Breast epithelium (tissue), 4 donors: ENCODE data around the gene BLOC1S3. TPM values are rescaled to one million over a fixed set of nuclear protein-coding genes. Genes with fewer than 3 reads are reported as not detected.

ENCODE experiments used
- DNase-seq, 2 donors: peaks; one replicate each; pipeline ENCODE4 v3.0.0-alpha.2; 2019; ENCODE audit warnings: low spot score in 2 of 2
- H3K27ac ChIP-seq, 2 donors: fragments of 200-600 bp; sonication (generic) in 1 of 2; one replicate each; pipeline ENCODE4 v1.5.1; 2016 to 2019; ENCODE audit warnings: mild to moderate bottlenecking in 1 of 2
- H3K27me3 ChIP-seq, 2 donors: fragments of 200-600 bp; sonication (generic) in 1 of 2; one replicate each; pipeline versions ENCODE4 v1.5.1 to v1.6.0; 2017 to 2019; ENCODE audit warnings: control low read depth in 1 of 2, mild to moderate bottlenecking in 1 of 2
- H3K36me3 ChIP-seq: fragments of 200-600 bp; one replicate; pipeline ENCODE4 v1.5.1; 2019
- H3K4me1 ChIP-seq, 2 donors: fragments of 200-600 bp; sonication (generic); one replicate each; pipeline ENCODE4 v1.5.1; 2016 to 2019; ENCODE audit warnings: control low read depth in 1 of 2
- H3K4me3 ChIP-seq, 3 donors: fragments of 200-600 bp; sonication (generic); 1 replicate in 2 of 3; 2 replicates in 1 of 3; pipeline ENCODE4 v1.5.1; 2016 to 2019; ENCODE audit warnings: mild to moderate bottlenecking in 3 of 3, moderate library complexity in 2 of 3
- H3K9me3 ChIP-seq, 2 donors: fragments of 200-600 bp; sonication (generic) in 1 of 2; one replicate each; pipeline ENCODE4 v1.5.1; 2016 to 2019; ENCODE audit warnings: control low read depth in 1 of 2
- CTCF ChIP-seq, 3 donors: fragments of 450-650 bp; IDR thresholded peaks; one replicate each; pipeline ENCODE4 v1.5.1; 2016 to 2017; ENCODE audit warnings: antibody characterized with exemption in 3 of 3, mild to moderate bottlenecking in 3 of 3, moderate library complexity in 3 of 3
- POLR2A ChIP-seq: fragments of 450-650 bp; IDR thresholded peaks from one replicate; pipeline ENCODE4 v1.6.1; 2016; ENCODE audit warnings: antibody characterized with exemption, mild to moderate bottlenecking, moderate library complexity
- POLR2AphosphoS5 ChIP-seq, 3 donors: sonication (generic); formaldehyde crosslinking; IDR thresholded peaks; one replicate each; pipeline ENCODE4 v1.6.1; 2017; ENCODE audit warnings: antibody characterized with exemption in 3 of 3
- intact Hi-C: fragments of 100-400 bp; cut with DNase I; formaldehyde crosslinking; loops from one replicate; pipeline ENCODE4 v1.15.1; 2023; ENCODE audit warnings: low total_unique reads
- total RNA-seq, 3 donors: library from RNA; depleted of rRNA; stranded (reverse); fragments of >200 nt; gene quantifications; one replicate each; pipeline ENCODE4 v1.1.0, GENCODE V29; 2016

BLOC1S3 gene
- total RNA-seq, 3 donors from 2014 or later = 10.2 to 13.0 (median 10.6) TPM

- Histone ChIP-seq H3K4me3 (peak overlapping the region; percentile 18 to 64 (median 46)), H3K27me3 (peaks cover 2 to 14% of the 10 kb centered on the region in 2 donors), H3K27ac (no peak overlapping the region), H3K36me3 (no peaks in the 10 kb centered on the region), H3K4me1 (peaks cover 19% of the 10 kb centered on the region in 2 donors), H3K9me3 (no peaks in the 10 kb centered on the region)
- TF ChIP-seq CTCF (IDR thresholded peaks at IDR 0.05) (no peak), POLR2AphosphoS5 (IDR thresholded peaks at IDR 0.05) (no peak), POLR2A (no peak)
- DNase-seq = no peak
- intact Hi-C loops = no loop called here
Observed at GRCh38 chr19:45154064-45154827, 24.3 kb upstream of the BLOC1S3 start.

DNA sequence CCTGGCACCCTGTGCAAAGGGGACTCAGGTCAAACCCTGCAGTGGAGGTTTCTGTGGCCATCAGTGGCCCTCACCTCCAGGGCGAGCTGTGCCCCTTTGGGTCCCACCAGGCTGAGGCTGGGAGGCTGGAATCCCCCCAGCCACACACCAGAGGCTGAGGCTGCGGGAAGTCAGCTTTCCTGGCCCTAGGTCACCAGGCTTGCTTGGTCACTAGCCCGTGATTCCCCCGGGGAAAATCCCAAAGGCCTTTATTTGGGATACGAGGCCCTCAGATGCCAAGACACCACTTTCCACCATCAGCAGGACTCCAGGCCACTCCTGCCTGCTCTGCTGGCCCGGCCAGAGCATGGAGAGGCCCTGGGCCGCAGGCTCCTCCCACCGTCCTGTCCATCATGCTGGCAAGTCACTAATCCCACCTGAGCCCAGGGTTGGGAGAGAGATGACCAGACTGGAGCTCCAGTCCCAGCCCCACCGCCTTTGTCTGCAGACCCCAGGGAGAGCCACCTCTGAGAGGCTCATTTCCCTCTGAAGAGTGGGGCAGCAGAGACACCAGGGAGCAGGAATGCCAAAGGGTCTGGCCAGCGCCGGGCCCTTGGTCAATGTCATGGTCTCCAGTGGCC is 22.5 kb upstream of the BLOC1S3 start:
- intact Hi-C loops = no loop called here
- peaks cover 19 to 22% of the 10 kb centered on the region in 2 donors for H3K4me1 ChIP-seq
- DNase-seq = no peak
- H3K36me3 ChIP-seq = no peaks in the 10 kb centered on the region
- H3K4me3 ChIP-seq = no peak overlapping the region
- no peak overlapping the region for H3K27ac ChIP-seq
- peaks cover 2 to 14% of the 10 kb centered on the region in 2 donors for H3K27me3 ChIP-seq
- TF ChIP-seq POLR2AphosphoS5 (IDR thresholded peaks at IDR 0.05) (no peak), POLR2A (no peak), CTCF (IDR thresholded peaks at IDR 0.05) (no peak)
- no peaks in the 10 kb centered on the region for H3K9me3 ChIP-seq

GRCh38 chr19:45156751-45157150 is 21.8 kb upstream of the BLOC1S3 start:
- H3K36me3 ChIP-seq = no peaks in the 10 kb centered on the region

GRCh38 chr19:45158503-45159209 is 19.9 kb upstream of the BLOC1S3 start:
- H3K4me3 ChIP-seq = no peak overlapping the region
- intact Hi-C loops = no loop called here
- H3K27ac ChIP-seq = no peak overlapping the region
- peaks cover 0 to 7% of the 10 kb centered on the region in 2 donors for H3K27me3 ChIP-seq
- H3K4me1 ChIP-seq = peaks cover 10 to 21% of the 10 kb centered on the region in 2 donors
- H3K36me3 ChIP-seq = no peaks in the 10 kb centered on the region
- TF ChIP-seq POLR2AphosphoS5 (IDR thresholded peaks at IDR 0.05) (no peak), POLR2A (no peak), CTCF (IDR thresholded peaks at IDR 0.05) (no peak)
- DNase-seq = no peak
- no peaks in the 10 kb centered on the region for H3K9me3 ChIP-seq

More at GRCh38 chr19:45156751-45157150, 21.8 kb upstream of the BLOC1S3 start:
- H3K27ac ChIP-seq = no peak overlapping the region
- peaks cover 2 to 12% of the 10 kb centered on the region in 2 donors for H3K27me3 ChIP-seq
- no peak overlapping the region for H3K4me3 ChIP-seq
- intact Hi-C loops = no loop called here
- no peaks in the 10 kb centered on the region for H3K9me3 ChIP-seq
- peaks cover 26 to 27% of the 10 kb centered on the region in 2 donors for H3K4me1 ChIP-seq
- DNase-seq = no peak
- no peak for TF ChIP-seq CTCF (IDR thresholded peaks at IDR 0.05)
- no peak for TF ChIP-seq POLR2AphosphoS5 (IDR thresholded peaks at IDR 0.05)
- TF ChIP-seq POLR2A = no peak
